ENCODE data around the gene ANKRD12.

GRCh38 chr18:9137168-9138066 lies 836 bp downstream of the ANKRD12 start:
- TF ChIP-seq CTCF (IDR thresholded peaks at IDR 0.05): no peak
- no peak for TF ChIP-seq EP300 (IDR thresholded peaks at IDR 0.05)
- TF ChIP-seq POLR2A (IDR thresholded peaks at IDR 0.05): no peak
